ENCODE results near the gene TRIM27.
"Not testable (repeated sequence)": the region's sequence is repeated elsewhere in the genome, so short reads cannot be mapped to it uniquely, and the experiment has no call there.

TRIM27 gene

GRCh38 chr6:28862077-28862476, 61.7 kb downstream of the TRIM27 start:
- no peak for DNase-seq

GRCh38 chr6:28861339-28861738, 62.4 kb downstream of the TRIM27 start:
- DNase-seq = no peak

GRCh38 chr6:28860581-28860980, 63.2 kb downstream of the TRIM27 start:
- DNase-seq = no peak

GRCh38 chr6:28858963-28859362, 64.8 kb downstream of the TRIM27 start:
- no peak for DNase-seq

GRCh38 chr6:28856620-28857005, 67.2 kb downstream of the TRIM27 start:
- DNase-seq = no peak

- not testable (repeated sequence) for DNase-seq
Observed at GRCh38 chr6:28854405-28854804, 69.4 kb downstream of the TRIM27 start.
